Endothelial cell of umbilical vein (primary cell): ENCODE results near the gene ATOX1. TPM values are rescaled to one million over a fixed set of nuclear protein-coding genes. Genes with fewer than 3 reads are reported as not detected.

ENCODE experiments used
- BruUV-seq: library from RNA; stranded (reverse); fragments of 400-500 nt; replicated peaks from 2 replicates; lab custom pipeline; 2021; lab: Mats Ljungman, UMichigan
- CTCF ChIA-PET: fragments of 300-600, 350-600 bp; sonication (Branson Sonifier 250); formaldehyde crosslinking; loops from one replicate; lab custom pipeline; 2021; ENCODE audit warnings: antibody characterized with exemption, inconsistent platforms; lab: Charles Lee
- POLR2A ChIA-PET: fragments of 300-600, 350-600 bp; sonication (Branson Sonifier 250); formaldehyde crosslinking; loops from one replicate; lab custom pipeline; 2021; ENCODE audit warnings: antibody characterized with exemption, inconsistent platforms; lab: Charles Lee
- DNase-seq: peaks from one replicate; pipeline ENCODE4 v3.0.0-alpha.2; 2011; ENCODE audit warnings: low read depth, low spot score
- FAIRE-seq: peaks from 2 replicates; lab custom pipeline; 2011; peaks lifted over from hg19 to GRCh38; lab: Jason Lieb, UNC
- H2AFZ ChIP-seq: 2 replicates; pipeline ENCODE4 v1.6.0; 2012; ENCODE audit warnings: low read depth, low read length, control low read depth, inconsistent platforms
- H3K27ac ChIP-seq: 2 replicates; pipeline ENCODE4 v1.5.1; 2011; ENCODE audit warnings: low read depth, mild to moderate bottlenecking, control low read depth, low read length, moderate library complexity; ENCODE audit not compliant: insufficient read depth
- H3K27me3 ChIP-seq, 2 experiments: 2 replicates each; pipeline versions ENCODE4 v1.6.0 to v1.6.1; 2011; ENCODE audit warnings: low read length in 2 of 2, mixed read lengths in 1 of 2; ENCODE audit not compliant: control insufficient read depth in 2 of 2, insufficient read depth in 2 of 2
- H3K36me3 ChIP-seq, 2 experiments: 2 replicates in 1 of 2; 3 replicates in 1 of 2; pipeline ENCODE4 v1.5.1; 2011; ENCODE audit warnings: low read length in 2 of 2, mild to moderate bottlenecking in 1 of 2, moderate library complexity in 1 of 2; ENCODE audit not compliant: control insufficient read depth in 2 of 2, insufficient read depth in 2 of 2; ENCODE audit errors: extremely low read depth in 1 of 2
- H3K4me1 ChIP-seq: 3 replicates; pipeline ENCODE4 v1.5.1; 2011; ENCODE audit warnings: mild to moderate bottlenecking, low read length; ENCODE audit not compliant: control insufficient read depth, insufficient read depth; ENCODE audit errors: extremely low read depth
- H3K4me2 ChIP-seq: 2 replicates; pipeline ENCODE4 v1.6.1; 2011; ENCODE audit warnings: low read length, control low read depth, mixed read lengths; ENCODE audit not compliant: insufficient read depth
- H3K4me3 ChIP-seq, 3 experiments: fragments of 200-600 bp in 1 of 3; sonication (generic), shearing (Covaris generic) in 1 of 3; replicated peaks in 1 of 3; 2 replicates each; pipeline ENCODE4 v1.5.1; 2011 to 2016; ENCODE audit warnings: control low read depth in 3 of 3, low read length in 3 of 3, mild to moderate bottlenecking in 2 of 3, inconsistent platforms in 1 of 3, low read depth in 1 of 3, moderate library complexity in 1 of 3; ENCODE audit not compliant: insufficient read depth in 1 of 3
- H3K79me2 ChIP-seq: 2 replicates; pipeline ENCODE4 v1.6.0; 2012; ENCODE audit warnings: low read length, inconsistent platforms; ENCODE audit not compliant: control insufficient read depth, insufficient read depth
- H3K9ac ChIP-seq: replicated peaks from 2 replicates; pipeline ENCODE3; 2011; ENCODE audit warnings: low read length, control low read depth; ENCODE audit not compliant: insufficient read depth; ENCODE audit errors: extremely low read depth
- H3K9me1 ChIP-seq: replicated peaks from 3 replicates; pipeline ENCODE4 v1.6.0; 2011; ENCODE audit warnings: mild to moderate bottlenecking, low read length; ENCODE audit not compliant: control insufficient read depth, insufficient read depth; ENCODE audit errors: extremely low read depth
- H3K9me3 ChIP-seq: replicated peaks from 2 replicates; pipeline ENCODE4 v1.5.1; 2012; ENCODE audit warnings: low read length, inconsistent platforms; ENCODE audit not compliant: control insufficient read depth, insufficient read depth
- H4K20me1 ChIP-seq: replicated peaks from 2 replicates; pipeline ENCODE3; 2011; ENCODE audit warnings: mild to moderate bottlenecking, low read length; ENCODE audit not compliant: control insufficient read depth, insufficient read depth; ENCODE audit errors: extremely low read depth
- CTCF ChIP-seq, 2 donors: IDR thresholded peaks; 1 replicate in 1 of 2; 2 replicates in 1 of 2; pipeline ENCODE4 v1.5.1; 2011; ENCODE audit warnings: low read length in 2 of 2, mild to moderate bottlenecking in 2 of 2, moderate library complexity in 2 of 2, control low read depth in 1 of 2, inconsistent platforms in 1 of 2, low read depth in 1 of 2; ENCODE audit not compliant: insufficient read depth in 1 of 2; ENCODE audit errors: extremely low read depth in 1 of 2
- EZH2 ChIP-seq: IDR thresholded peaks from 2 replicates; pipeline ENCODE4 v1.6.1; 2012; ENCODE audit warnings: borderline replicate concordance, low read depth, mild to moderate bottlenecking, moderate library complexity, low read length, inconsistent platforms; ENCODE audit not compliant: severe bottlenecking
- FOS ChIP-seq: IDR thresholded peaks from 2 replicates; pipeline ENCODE4 v1.6.1; 2011; ENCODE audit warnings: mild to moderate bottlenecking, low read length, moderate library complexity, borderline replicate concordance; ENCODE audit not compliant: insufficient read depth
- GATA2 ChIP-seq: IDR thresholded peaks from 2 replicates; pipeline ENCODE4 v1.7.0; 2011; ENCODE audit warnings: low read depth, mild to moderate bottlenecking, moderate library complexity, mixed read lengths, low read length; ENCODE audit not compliant: insufficient read length, insufficient read depth
- JUN ChIP-seq: IDR thresholded peaks from 2 replicates; pipeline ENCODE4 v1.6.1; 2011; ENCODE audit warnings: borderline replicate concordance, low read depth; ENCODE audit not compliant: insufficient read length, insufficient read depth
- MAX ChIP-seq: IDR thresholded peaks from 2 replicates; pipeline ENCODE4 v1.6.1; 2011; ENCODE audit not compliant: insufficient read depth, insufficient read length
- MYC ChIP-seq: IDR thresholded peaks from one replicate; pipeline ENCODE4 v1.6.1; 2011; ENCODE audit warnings: mild to moderate bottlenecking, low read depth, low read length
- POLR2A ChIP-seq: IDR thresholded peaks from 2 replicates; pipeline ENCODE4 v1.6.1; 2012; ENCODE audit warnings: low read depth, mild to moderate bottlenecking, control low read depth, low read length
- POLR2AphosphoS5 ChIP-seq: IDR thresholded peaks from 2 replicates; pipeline ENCODE4 v1.6.1; 2012; ENCODE audit warnings: low read depth, mild to moderate bottlenecking, control low read depth, low read length, moderate library complexity; ENCODE audit not compliant: insufficient read depth
- dilution Hi-C: fragments of 300-500 bp; cut with MboI; formaldehyde crosslinking; loops from one replicate; pipeline ENCODE4 v1.15.0; 2019; ENCODE audit warnings: low sequenced_read_pairs; ENCODE audit not compliant: extremely low pct_ligation_motif_present
- intact Hi-C: fragments of 100-400 bp; cut with micrococcal nuclease; formaldehyde crosslinking; loops from one replicate; pipeline ENCODE4 v1.10.0; 2022
- polyA plus RNA-seq, 4 experiments: library from polyadenylated mRNA; depleted of rRNA in 3 of 4; stranded (reverse) in 3 of 4; unstranded in 1 of 4; fragments of >200 nt; gene quantifications; 2 replicates each; pipeline versions ENCODE4 v1.2.1 to v1.2.3, GENCODE V29; 2011 to 2012; ENCODE audit warnings: missing spikeins in 1 of 4
- total RNA-seq: library from RNA; stranded (reverse); gene quantifications from 2 replicates; pipeline ENCODE4 v1.2.3, GENCODE V29; 2021

The ATOX1 gene
- total and polyA plus RNA-seq, 2 donors (not counting 3 experiments of a cell fraction or from before 2014, with no cell fraction given): 113 to 292 TPM

GRCh38 chr5:151708126-151708525 is 50.3 kb downstream of the ATOX1 start:
- Histone ChIP-seq H3K4me1 (peaks cover 13% of the 10 kb centered on the region), H3K36me3 (no peaks in the 10 kb centered on the region), H3K27me3 (no peaks in the 10 kb centered on the region), H4K20me1 (no peaks in the 10 kb centered on the region), H2AFZ (no peak overlapping the region), H3K4me3 (no peak overlapping the region), H3K9me1 (no peaks in the 10 kb centered on the region), H3K79me2 (no peaks in the 10 kb centered on the region), H3K4me2 (peak overlapping the region; percentile 17), H3K9me3 (no peaks in the 10 kb centered on the region), H3K9ac (no peak overlapping the region), H3K27ac (no peak overlapping the region)
- CTCF ChIA-PET: interaction anchor here (0.7 to 3.4 kb wide), 6 partner anchors 8 to 56 kb away, joined by 3 to 21 read pairs (median 4); partner anchors contain the start of gene SPARC
- peak; percentile 28 for TF ChIP-seq JUN
- TF ChIP-seq GATA2: no peak
- TF ChIP-seq FOS: peak; percentile 64
- FAIRE-seq: peak; percentile 87
- dilution Hi-C loops (no loop called here), intact Hi-C loops (no loop called here)
- peak; percentile 39 for DNase-seq
- POLR2A ChIA-PET: no interaction called here
- BruUV-seq: no TSS peak

GRCh38 chr5:151707567-151707966 is 50.9 kb downstream of the ATOX1 start:
- CTCF ChIA-PET: interaction anchor here (0.7 to 3.4 kb wide), 7 partner anchors 9 to 49 kb away, joined by 3 to 21 read pairs (median 3); partner anchors contain the start of gene SPARC
- Histone ChIP-seq H2AFZ (no peak overlapping the region), H3K79me2 (no peaks in the 10 kb centered on the region), H3K4me1 (peaks cover 13% of the 10 kb centered on the region), H3K4me2 (no peak overlapping the region), H3K9me3 (no peaks in the 10 kb centered on the region), H3K36me3 (no peaks in the 10 kb centered on the region), H3K27ac (no peak overlapping the region), H3K27me3 (no peaks in the 10 kb centered on the region), H4K20me1 (no peaks in the 10 kb centered on the region), H3K9ac (no peak overlapping the region), H3K9me1 (no peaks in the 10 kb centered on the region), H3K4me3 (no peak overlapping the region)
- intact Hi-C loops (loop anchor here (1.0 kb wide), 1 partner anchor 8 kb away; no protein-coding TSS in a partner anchor), dilution Hi-C loops (no loop called here)
- FAIRE-seq (no peak), DNase-seq (no peak)
- no TSS peak for BruUV-seq
- TF ChIP-seq JUN (no peak), MYC (no peak), POLR2AphosphoS5 (no peak), FOS (no peak), POLR2A (no peak), GATA2 (no peak), CTCF (IDR thresholded peaks at IDR 0.05; ENCODE audit: extremely low read depth in 1 of 2, insufficient read depth in 1 of 2, low read depth in 1 of 2, low read length in 2 of 2) (no peak), MAX (no peak), EZH2 (no peak)
- POLR2A ChIA-PET: interaction anchor here (0.7 to 1.2 kb wide), 2 partner anchors 21 to 25 kb away, joined by 4 to 6 read pairs; partner anchors contain the start of gene SPARC
